Measurements from ENCODE around the gene SPTLC1. TPM values are rescaled to one million over a fixed set of nuclear protein-coding genes. Genes with fewer than 3 reads are reported as not detected.
"Not testable (repeated sequence)": the region's sequence is repeated elsewhere in the genome, so short reads cannot be mapped to it uniquely, and the experiment has no call there.

Gene SPTLC1
- total and polyA plus RNA-seq, 2 of the 8 experiments (the other 6 are each of a cell fraction or from before 2014, with no cell fraction given), result 34.2 to 62.1 TPM

- H4K91ac ChIP-seq (replicated peaks; ENCODE audit: insufficient read length, low read length); H3K23ac ChIP-seq (ENCODE audit: insufficient read length); H3K36me3 ChIP-seq (ENCODE audit: control insufficient read depth in 2 of 4, insufficient read depth in 4 of 4, low read length in 3 of 4); H3K18ac ChIP-seq (ENCODE audit: extremely low read depth, low read length); H2BK15ac ChIP-seq (ENCODE audit: low read length); FAIRE-seq; H3K79me1 ChIP-seq (ENCODE audit: low read depth, low read length); H3K79me2 ChIP-seq (ENCODE audit: control insufficient read depth in 1 of 2, insufficient read depth in 2 of 2, low read length in 2 of 2); H3K4me2 ChIP-seq (ENCODE audit: insufficient read depth in 1 of 2, low read depth in 2 of 2, low read length in 2 of 2); H2BK20ac ChIP-seq (ENCODE audit: low read length); H2BK120ac ChIP-seq (replicated peaks; ENCODE audit: low read depth, low read length); H2AFZ ChIP-seq (ENCODE audit: low read length); H3K4me3 ChIP-seq (ENCODE audit: extremely low read depth in 1 of 4, insufficient read depth in 2 of 4, low read depth in 3 of 4, low read length in 4 of 4); H2AK5ac ChIP-seq (ENCODE audit: low read depth, low read length); H3K14ac ChIP-seq (ENCODE audit: insufficient read length); H3K23me2 ChIP-seq (ENCODE audit: low read depth, low read length); DNase-seq (ENCODE audit: low read depth in 1 of 2, low spot score in 2 of 2); H2BK12ac ChIP-seq (ENCODE audit: low read depth, low read length); H3K9ac ChIP-seq (replicated peaks in 1 of 4; ENCODE audit: extremely low read depth in 1 of 4, low read depth in 3 of 4, low read length in 3 of 4); H4K8ac ChIP-seq (ENCODE audit: extremely low read depth, insufficient read depth, low read length); H3K56ac ChIP-seq (replicated peaks; ENCODE audit: insufficient read length, low read depth, low read length); H3K4ac ChIP-seq (replicated peaks; ENCODE audit: insufficient read length, low read depth, low read length); H3K4me1 ChIP-seq (replicated peaks in 1 of 4; ENCODE audit: control insufficient read depth in 3 of 4, insufficient read depth in 4 of 4, low read length in 3 of 4); H3K27ac ChIP-seq (ENCODE audit: low read depth, low read length); H4K5ac ChIP-seq (ENCODE audit: insufficient read length, low read depth, low read length); H2BK5ac ChIP-seq (ENCODE audit: low read depth, low read length); H4K20me1 ChIP-seq (replicated peaks in 1 of 2; ENCODE audit: control insufficient read depth in 1 of 2, insufficient read depth in 2 of 2, low read length in 2 of 2); H3K9me3 ChIP-seq (ENCODE audit: insufficient read depth in 2 of 2, low read depth in 1 of 2, low read length in 1 of 2): not testable (repeated sequence)
- peaks cover 3 to 26% (median 16%) of the 10 kb centered on the region in 4 experiments; a peak in 6 of 7 replicates for H3K27me3 ChIP-seq (replicated peaks in 1 of 4; ENCODE audit: control insufficient read depth in 3 of 4, extremely low read depth in 1 of 4, insufficient read depth in 3 of 4, low read length in 3 of 4)
- WGBS, 2 experiments (ENCODE audit: extremely low coverage in 1 of 2, insufficient coverage in 1 of 2, insufficient read length in 1 of 2, insufficient replicate concordance in 2 of 2, low coverage in 1 of 2, low lambda C conversion rate in 2 of 2, missing lambda C conversion rate in 1 of 2), result 91% methylated on average over 5 of the region's 5 CpGs; no CpG with 5 or more reads in 1 of the 2 experiments
- ChIA-PET CTCF (ENCODE audit: partially characterized antibody) (interaction anchor here (0.7 to 8.8 kb wide), 32 partner anchors 10 to 509 kb away, joined by 3 to 116 read pairs (median 5); partner anchors contain the start of genes CENPP and NOL8), POLR2A (ENCODE audit: partially characterized antibody) (interaction anchor here (0.6 to 2.3 kb wide), 5 partner anchors 20 to 152 kb away, joined by 3 to 8 read pairs (median 3); partner anchors contain the start of gene SPTLC1)
- TF ChIP-seq CTCF (IDR thresholded peaks at IDR 0.05; ENCODE audit: control extremely low read depth in 1 of 3, insufficient read depth in 1 of 3, low read depth in 1 of 3, low read length in 3 of 3), result peak in 2 of 3 experiments; percentile 14 to 33; a peak in 1 of 4 replicates
Measured at GRCh38 chr9:92138960-92139540, 23.8 kb upstream of the SPTLC1 start.
